ENCODE data around the gene VCAM1. TPM values are rescaled to one million over a fixed set of nuclear protein-coding genes. Genes with fewer than 3 reads are reported as not detected.

VCAM1 gene
- total and polyA plus RNA-seq, 4 experiments from 2014 or later = not detected

GRCh38 chr1:100736746-100737145 lies 17.2 kb downstream of the VCAM1 start:
- H3K9me3 ChIP-seq (ENCODE audit: control insufficient read depth in 1 of 2, low read length in 2 of 2) = no peaks in the 10 kb centered on the region
- H3K36me3 ChIP-seq (ENCODE audit: insufficient read depth, low read length) = no peaks in the 10 kb centered on the region
- H3K27ac ChIP-seq (ENCODE audit: low read depth, low read length) = no peak overlapping the region
- Mint-ChIP-seq H3K27me3 (peaks cover 0 to 5% of the 10 kb centered on the region in 2 donors), H3K36me3 (no peaks in the 10 kb centered on the region), H3K27ac (no peak overlapping the region), H3K4me1 (no peaks in the 10 kb centered on the region), H3K4me3 (no peak overlapping the region), H3K9me3 (peaks cover 0 to 1% (median 0%) of the 10 kb centered on the region in 8 donors)
- H3K4me1 ChIP-seq (ENCODE audit: insufficient read depth, low read length) = no peaks in the 10 kb centered on the region
- ChIA-PET CTCF (ENCODE audit: partially characterized antibody) (no interaction called here), POLR2A (ENCODE audit: partially characterized antibody) (no interaction called here)
- H3K27me3 ChIP-seq (ENCODE audit: insufficient read depth, low read length) = no peaks in the 10 kb centered on the region
- H3K4me3 ChIP-seq (ENCODE audit: low read length in 2 of 2) = no peak overlapping the region
- no peak for DNase-seq
- intact Hi-C loops (cut with micrococcal nuclease) = no loop called here

GRCh38 chr1:100746542-100746932 lies 27.0 kb downstream of the VCAM1 start:
- Histone ChIP-seq H3K36me3 (ENCODE audit: insufficient read depth, low read length) (no peaks in the 10 kb centered on the region), H3K27ac (ENCODE audit: low read depth, low read length) (no peak overlapping the region), H3K9me3 (ENCODE audit: control insufficient read depth in 1 of 2, low read length in 2 of 2) (no peaks in the 10 kb centered on the region), H3K4me1 (ENCODE audit: insufficient read depth, low read length) (no peaks in the 10 kb centered on the region), H3K27me3 (ENCODE audit: insufficient read depth, low read length) (no peaks in the 10 kb centered on the region), H3K4me3 (ENCODE audit: low read length in 2 of 2) (no peak overlapping the region)
- CTCF ChIA-PET (ENCODE audit: partially characterized antibody) = interaction anchor here (0.7 kb wide), 1 partner anchor 8 kb away, joined by 3 read pairs; no protein-coding TSS in a partner anchor
- no peak for DNase-seq
- H3K4me3 Mint-ChIP-seq = no peak overlapping the region
- peaks cover 0 to 1% (median 0%) of the 10 kb centered on the region in 4 donors for H3K4me1 Mint-ChIP-seq
- POLR2A ChIA-PET (ENCODE audit: partially characterized antibody) = no interaction called here
- no peak overlapping the region for H3K27ac Mint-ChIP-seq
- peaks cover 6 to 14% of the 10 kb centered on the region in 2 donors for H3K27me3 Mint-ChIP-seq
- H3K9me3 Mint-ChIP-seq = peaks cover 0 to 2% (median 0%) of the 10 kb centered on the region in 8 donors
- intact Hi-C loops (cut with micrococcal nuclease) = no loop called here
- no peaks in the 10 kb centered on the region for H3K36me3 Mint-ChIP-seq

- Mint-ChIP-seq H3K9me3 (peaks cover 0 to 2% (median 0%) of the 10 kb centered on the region in 8 donors), H3K4me3 (no peak overlapping the region), H3K27me3 (peaks cover 5 to 14% of the 10 kb centered on the region in 2 donors), H3K4me1 (peaks cover 0 to 1% (median 0%) of the 10 kb centered on the region in 4 donors), H3K27ac (no peak overlapping the region), H3K36me3 (no peaks in the 10 kb centered on the region)
- Histone ChIP-seq H3K27ac (ENCODE audit: low read depth, low read length) (no peak overlapping the region), H3K36me3 (ENCODE audit: insufficient read depth, low read length) (no peaks in the 10 kb centered on the region), H3K4me3 (ENCODE audit: low read length in 2 of 2) (no peak overlapping the region), H3K4me1 (ENCODE audit: insufficient read depth, low read length) (no peaks in the 10 kb centered on the region), H3K9me3 (ENCODE audit: control insufficient read depth in 1 of 2, low read length in 2 of 2) (no peaks in the 10 kb centered on the region), H3K27me3 (ENCODE audit: insufficient read depth, low read length) (no peaks in the 10 kb centered on the region)
- DNase-seq = no peak
- CTCF ChIA-PET (ENCODE audit: partially characterized antibody) = no interaction called here
- intact Hi-C loops (cut with micrococcal nuclease) = no loop called here
- POLR2A ChIA-PET (ENCODE audit: partially characterized antibody) = no interaction called here
Measured at GRCh38 chr1:100747771-100748170, 28.2 kb downstream of the VCAM1 start.

GRCh38 chr1:100750005-100750885 lies 30.7 kb downstream of the VCAM1 start:
- intact Hi-C loops (cut with micrococcal nuclease) = no loop called here
- no peak overlapping the region for H3K4me3 ChIP-seq (ENCODE audit: low read length in 2 of 2)
- no peaks in the 10 kb centered on the region for H3K36me3 ChIP-seq (ENCODE audit: insufficient read depth, low read length)
- CTCF ChIA-PET (ENCODE audit: partially characterized antibody) = interaction anchor here (0.7 kb wide), 1 partner anchor 107 kb away, joined by 4 read pairs; no protein-coding TSS in a partner anchor
- peaks cover 0 to 1% (median 0%) of the 10 kb centered on the region in 4 donors for H3K4me1 Mint-ChIP-seq
- H3K27me3 ChIP-seq (ENCODE audit: insufficient read depth, low read length) = no peaks in the 10 kb centered on the region
- H3K4me1 ChIP-seq (ENCODE audit: insufficient read depth, low read length) = no peaks in the 10 kb centered on the region
- no peaks in the 10 kb centered on the region for H3K36me3 Mint-ChIP-seq
- DNase-seq = no peak
- POLR2A ChIA-PET (ENCODE audit: partially characterized antibody) = no interaction called here
- H3K27ac ChIP-seq (ENCODE audit: low read depth, low read length) = no peak overlapping the region
- H3K9me3 Mint-ChIP-seq = peaks cover 0 to 2% (median 0%) of the 10 kb centered on the region in 8 donors
- no peaks in the 10 kb centered on the region for H3K9me3 ChIP-seq (ENCODE audit: control insufficient read depth in 1 of 2, low read length in 2 of 2)
- no peak overlapping the region for H3K27ac Mint-ChIP-seq
- H3K27me3 Mint-ChIP-seq = peaks cover 2 to 6% of the 10 kb centered on the region in 2 donors
- no peak overlapping the region for H3K4me3 Mint-ChIP-seq

- Mint-ChIP-seq H3K4me3 (no peak overlapping the region), H3K27ac (no peak overlapping the region), H3K27me3 (peaks cover 11 to 12% of the 10 kb centered on the region in 2 donors), H3K9me3 (peaks cover 0 to 2% (median 0%) of the 10 kb centered on the region in 8 donors), H3K4me1 (no peaks in the 10 kb centered on the region), H3K36me3 (no peaks in the 10 kb centered on the region)
- CTCF ChIA-PET (ENCODE audit: partially characterized antibody) = no interaction called here
- Histone ChIP-seq H3K9me3 (ENCODE audit: control insufficient read depth in 1 of 2, low read length in 2 of 2) (no peaks in the 10 kb centered on the region), H3K4me3 (ENCODE audit: low read length in 2 of 2) (no peak overlapping the region), H3K36me3 (ENCODE audit: insufficient read depth, low read length) (no peaks in the 10 kb centered on the region), H3K27ac (ENCODE audit: low read depth, low read length) (no peak overlapping the region), H3K4me1 (ENCODE audit: insufficient read depth, low read length) (no peaks in the 10 kb centered on the region), H3K27me3 (ENCODE audit: insufficient read depth, low read length) (no peaks in the 10 kb centered on the region)
- intact Hi-C loops (cut with micrococcal nuclease) = no loop called here
- POLR2A ChIA-PET (ENCODE audit: partially characterized antibody) = no interaction called here
- no peak for DNase-seq
Measured at GRCh38 chr1:100752791-100753190, 33.2 kb downstream of the VCAM1 start.

GRCh38 chr1:100757946-100758345 lies 38.4 kb downstream of the VCAM1 start:
- Mint-ChIP-seq H3K36me3 (no peaks in the 10 kb centered on the region), H3K4me3 (no peak overlapping the region), H3K4me1 (no peaks in the 10 kb centered on the region), H3K27me3 (peaks cover 17% of the 10 kb centered on the region in 2 donors), H3K9me3 (peaks cover 0 to 5% (median 0%) of the 10 kb centered on the region in 8 donors), H3K27ac (no peak overlapping the region)
- no peak for DNase-seq
- POLR2A ChIA-PET (ENCODE audit: partially characterized antibody) = no interaction called here
- CTCF ChIA-PET (ENCODE audit: partially characterized antibody) = no interaction called here
- Histone ChIP-seq H3K9me3 (ENCODE audit: control insufficient read depth in 1 of 2, low read length in 2 of 2) (no peaks in the 10 kb centered on the region), H3K4me3 (ENCODE audit: low read length in 2 of 2) (no peak overlapping the region), H3K36me3 (ENCODE audit: insufficient read depth, low read length) (no peaks in the 10 kb centered on the region), H3K27ac (ENCODE audit: low read depth, low read length) (no peak overlapping the region), H3K27me3 (ENCODE audit: insufficient read depth, low read length) (no peaks in the 10 kb centered on the region), H3K4me1 (ENCODE audit: insufficient read depth, low read length) (no peaks in the 10 kb centered on the region)
- intact Hi-C loops (cut with micrococcal nuclease) = no loop called here

- peaks cover 17% of the 10 kb centered on the region in 2 donors for H3K27me3 Mint-ChIP-seq
- H3K4me3 ChIP-seq (ENCODE audit: low read length in 2 of 2) = no peak overlapping the region
- no peak overlapping the region for H3K4me3 Mint-ChIP-seq
- H3K9me3 ChIP-seq (ENCODE audit: control insufficient read depth in 1 of 2, low read length in 2 of 2) = no peaks in the 10 kb centered on the region
- intact Hi-C loops (cut with micrococcal nuclease) = no loop called here
- H3K36me3 ChIP-seq (ENCODE audit: insufficient read depth, low read length) = no peaks in the 10 kb centered on the region
- H3K27ac Mint-ChIP-seq = no peak overlapping the region
- CTCF ChIA-PET (ENCODE audit: partially characterized antibody) = no interaction called here
- H3K4me1 ChIP-seq (ENCODE audit: insufficient read depth, low read length) = no peaks in the 10 kb centered on the region
- no peaks in the 10 kb centered on the region for H3K36me3 Mint-ChIP-seq
- no peaks in the 10 kb centered on the region for H3K4me1 Mint-ChIP-seq
- DNase-seq = no peak
- POLR2A ChIA-PET (ENCODE audit: partially characterized antibody) = no interaction called here
- H3K27me3 ChIP-seq (ENCODE audit: insufficient read depth, low read length) = no peaks in the 10 kb centered on the region
- H3K27ac ChIP-seq (ENCODE audit: low read depth, low read length) = no peak overlapping the region
- peaks cover 0 to 5% (median 0%) of the 10 kb centered on the region in 8 donors for H3K9me3 Mint-ChIP-seq
Measured at GRCh38 chr1:100759188-100759587, 39.6 kb downstream of the VCAM1 start.
